K562 (cell line): ENCODE measurements around the gene NENF. TPM values are rescaled to one million over a fixed set of nuclear protein-coding genes. Genes with fewer than 3 reads are reported as not detected.
"Not testable (repeated sequence)": the region's sequence is repeated elsewhere in the genome, so short reads cannot be mapped to it uniquely, and the experiment has no call there.

ENCODE experiments used
- ATAC-seq: fragments of 200-7000 bp; cut with Tn5 transposase; 3 replicates; pipeline ENCODE4 v1.9.1; 2020; ENCODE audit warnings: moderate library complexity
- BruUV-seq: library from RNA; stranded (reverse); fragments of 400-500 nt; replicated peaks from 2 replicates; lab custom pipeline; 2021; lab: Mats Ljungman, UMichigan
- CTCF ChIA-PET: fragments of 300-600 bp; formaldehyde crosslinking; extraction: SDS; loops from one replicate; lab custom pipeline; 2021; ENCODE audit warnings: low intra/inter-chr PET ratio; lab: Yijun Ruan, JAX
- POLR2A ChIA-PET: fragments of 300-600, 350-650 bp; sonication (Branson Sonifier 250); formaldehyde crosslinking; extraction: SDS; loops from one replicate; lab custom pipeline; 2021; ENCODE audit warnings: antibody characterized with exemption, inconsistent platforms; lab: Yijun Ruan, JAX
- DNase-seq, 4 experiments: peaks; one replicate each; pipeline versions ENCODE4 v3.0.0 to v3.0.0-alpha.2; 2011 to 2018; ENCODE audit warnings: low spot score in 3 of 4, mixed read lengths in 3 of 4; ENCODE audit errors: extremely low read depth in 1 of 4
- FAIRE-seq: peaks from 2 replicates; lab custom pipeline; 2011; peaks lifted over from hg19 to GRCh38; lab: Jason Lieb, UNC
- H2AFZ ChIP-seq: 2 replicates; pipeline ENCODE4 v1.6.0; 2011; ENCODE audit warnings: low read depth, low read length, control low read depth, inconsistent platforms
- H3K27ac ChIP-seq: fragments of 200-600 bp; 3 replicates; pipeline ENCODE4 v1.8.0; 2011; ENCODE audit warnings: low read depth, mild to moderate bottlenecking, control low read depth, inconsistent platforms, low read length, moderate library complexity, mixed read lengths; ENCODE audit errors: extremely low read depth
- H3K27me3 ChIP-seq, 2 experiments: fragments of 300-600 bp in 1 of 2; 2 replicates in 1 of 2; 3 replicates in 1 of 2; pipeline versions ENCODE4 v1.6.0 to v1.8.0; 2011; ENCODE audit warnings: inconsistent platforms in 2 of 2, low read length in 2 of 2, mild to moderate bottlenecking in 1 of 2, mixed read lengths in 1 of 2, moderate library complexity in 1 of 2; ENCODE audit not compliant: control insufficient read depth in 2 of 2, insufficient read depth in 2 of 2
- H3K36me3 ChIP-seq: fragments of 300-600 bp; 3 replicates; pipeline ENCODE4 v1.8.0; 2011; ENCODE audit warnings: mild to moderate bottlenecking, low read length, inconsistent platforms; ENCODE audit not compliant: control insufficient read depth, insufficient read depth
- H3K4me1 ChIP-seq, 2 experiments: fragments of 200-600 bp in 1 of 2; replicated peaks in 1 of 2; 2 replicates in 1 of 2; 3 replicates in 1 of 2; pipeline versions ENCODE4 v1.5.1 to v1.8.0; 2011; ENCODE audit warnings: inconsistent platforms in 2 of 2, low read length in 2 of 2, mild to moderate bottlenecking in 1 of 2, mixed read lengths in 1 of 2, moderate library complexity in 1 of 2; ENCODE audit not compliant: control insufficient read depth in 2 of 2, insufficient read depth in 2 of 2
- H3K4me2 ChIP-seq: 2 replicates; pipeline ENCODE4 v1.6.1; 2011; ENCODE audit warnings: low read length, control low read depth, inconsistent platforms, mixed read lengths; ENCODE audit not compliant: insufficient read depth
- H3K4me3 ChIP-seq: fragments of 200-600 bp; sonication (generic), shearing (Covaris generic); 2 replicates; pipeline ENCODE4 v1.5.1; 2016; ENCODE audit warnings: control low read depth, inconsistent platforms
- H3K79me2 ChIP-seq: fragments of 200-600 bp; 3 replicates; pipeline ENCODE4 v1.8.0; 2011; ENCODE audit warnings: low read length, inconsistent platforms; ENCODE audit not compliant: control insufficient read depth, insufficient read depth
- H3K9ac ChIP-seq, 2 experiments: 2 replicates each; pipeline versions ENCODE4 v1.6.0 to v1.6.1; 2011; ENCODE audit warnings: low read depth in 2 of 2, low read length in 2 of 2, control low read depth in 1 of 2, inconsistent platforms in 1 of 2, mild to moderate bottlenecking in 1 of 2, mixed read lengths in 1 of 2; ENCODE audit not compliant: insufficient read depth in 1 of 2
- H3K9me1 ChIP-seq: one replicate; pipeline ENCODE4 v1.6.0; 2011; ENCODE audit warnings: inconsistent platforms, mild to moderate bottlenecking, low read length, moderate library complexity; ENCODE audit not compliant: control insufficient read depth, insufficient read depth
- H3K9me3 ChIP-seq: replicated peaks from 2 replicates; pipeline ENCODE4 v1.5.1; 2011; ENCODE audit warnings: low read depth, low read length, inconsistent platforms; ENCODE audit not compliant: control insufficient read depth, insufficient read depth
- H4K20me1 ChIP-seq: replicated peaks from 2 replicates; pipeline ENCODE4 v1.6.1; 2011; ENCODE audit warnings: low read length, inconsistent platforms, mixed read lengths; ENCODE audit not compliant: control insufficient read depth, insufficient read depth
- BCOR ChIP-seq: fragments of 450-650 bp; IDR thresholded peaks from 2 replicates; pipeline ENCODE4 v1.6.1; 2016
- COPS2 ChIP-seq: fragments of 450-650 bp; conservative IDR thresholded peaks from 2 replicates; pipeline ENCODE4 v1.6.1; 2016; ENCODE audit warnings: mild to moderate bottlenecking, moderate library complexity
- KDM1A ChIP-seq, 2 experiments: fragments of 450-650 bp; IDR thresholded peaks; 2 replicates each; pipeline ENCODE4 v1.6.1; 2016; ENCODE audit warnings: mild to moderate bottlenecking in 2 of 2
- ZNF146 ChIP-seq: IDR thresholded peaks from one replicate; pipeline ENCODE4 v1.6.1; 2018; ENCODE audit warnings: missing compliant biosample characterization; ENCODE audit not compliant: unreplicated experiment
- WGBS: fragments of 100-300 bp; shearing (Covaris generic); methylation state at CpG from one replicate; pipeline ENCODE4 v1.1.6; 2016; ENCODE audit warnings: low coverage, mixed read lengths; ENCODE audit not compliant: insufficient coverage; ENCODE audit errors: missing lambda C conversion rate; 5-methylcytosine and 5-hydroxymethylcytosine counted together
- in situ Hi-C: fragments of 300-500 bp; cut with MboI; formaldehyde crosslinking; loops from 4 replicates; pipeline ENCODE4 v1.15.0; 2018; ENCODE audit warnings: inconsistent platforms, mixed read lengths
- intact Hi-C: fragments of 100-400 bp; cut with micrococcal nuclease; formaldehyde crosslinking; loops from 2 replicates; pipeline ENCODE4 v1.14.2; 2022
- polyA plus RNA-seq, 8 experiments: library from polyadenylated mRNA; depleted of rRNA in 4 of 8; stranded (reverse) in 5 of 8; unstranded in 3 of 8; fragments of >200 nt; fragmentation: Nextera tagmentation in 2 of 8; fragmentation: Illumina TruSeq in 1 of 8; extraction: Ambion mirVana in 2 of 8; extraction: Trizol in 1 of 8; gene quantifications; 2 replicates each; pipeline versions ENCODE4 v1.2.1 to v1.2.3, GENCODE V29; 2011 to 2014; ENCODE audit warnings: inconsistent platforms in 1 of 8, missing spikeins in 1 of 8
- total RNA-seq, 7 experiments: library from RNA; depleted of rRNA in 6 of 7; stranded (reverse); fragments of >200 nt in 6 of 7; fragmentation: Illumina TruSeq in 2 of 7; extraction: Trizol in 2 of 7; gene quantifications; 2 replicates each; pipeline versions ENCODE4 v1.2.1 to v1.2.3, GENCODE V29; 2011 to 2021; ENCODE audit warnings: low replicate concordance in 1 of 7
- TF ChIP-seq, protein P1 (sequence below), 2 experiments: fragments of 450-650 bp; formaldehyde crosslinking in 1 of 2; IDR thresholded peaks; 2 replicates each; pipeline versions ENCODE4 v1.4.0 to v1.6.1; 2014 to 2020; ENCODE audit warnings: mild to moderate bottlenecking in 2 of 2, borderline replicate concordance in 1 of 2, low read depth in 1 of 2

The NENF gene
- total and polyA plus RNA-seq, 9 of the 15 experiments (the other 6 are each of a cell fraction or from before 2014, with no cell fraction given) = 6.1 to 100 (median 72.8) TPM

DNA sequence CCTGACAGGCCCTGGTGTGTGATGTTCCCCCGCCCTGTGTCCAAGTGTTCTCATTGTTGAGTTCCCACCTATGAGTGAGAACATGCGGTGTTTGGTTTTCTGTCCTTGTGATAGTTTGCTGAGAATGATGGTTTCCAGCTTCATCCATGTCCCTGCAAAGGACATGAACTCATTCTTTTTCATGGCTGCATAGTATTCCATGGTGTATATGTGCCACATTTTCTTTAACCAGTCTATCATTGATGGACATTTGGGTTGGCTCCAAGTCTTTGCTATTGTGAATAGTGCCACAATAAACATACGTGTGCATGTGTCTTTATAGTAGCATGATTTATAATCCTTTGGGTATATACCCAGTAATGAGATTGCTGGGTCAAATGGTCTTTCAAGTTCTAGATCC, 43.1 kb downstream of the NENF start:
- CTCF ChIA-PET, BruUV-seq, H4K20me1 ChIP-seq, H2AFZ ChIP-seq, H3K4me3 ChIP-seq: not testable (repeated sequence)
- intact Hi-C loops = loop anchor here (2.0 to 10.0 kb wide), 5 partner anchors 66 to 439 kb away; no protein-coding TSS in a partner anchor
- H3K27me3 ChIP-seq = peaks cover 16 to 44% of the 10 kb centered on the region in 2 experiments; a peak in 4 of 5 replicates
- peak in 1 of 2 experiments; percentile 44; a peak in 1 of 4 replicates for TF ChIP-seq KDM1A (IDR thresholded peaks at IDR 0.05)
- peak; percentile 75 for TF ChIP-seq BCOR
- peak; percentile 86 for TF ChIP-seq ZNF146 (CRISPR knock-in tag)
- TF ChIP-seq, all 486 proteins: peak for 3; not testable (repeated sequence) for 483
- H3K36me3 ChIP-seq, H3K27ac ChIP-seq, H3K9me1 ChIP-seq, H3K4me2 ChIP-seq, H3K9me3 ChIP-seq, H3K9ac ChIP-seq, ATAC-seq, H3K79me2 ChIP-seq, POLR2A ChIA-PET, DNase-seq, FAIRE-seq: not testable (repeated sequence)
- in situ Hi-C loops = loop anchor here (5.0 kb wide), 1 partner anchor 121 kb away; no protein-coding TSS in a partner anchor
- H3K4me1 ChIP-seq = peaks cover 3 to 12% of the 10 kb centered on the region in 2 experiments; a peak in 4 of 5 replicates
- 25% methylated on average over 3 of the region's 3 CpGs for WGBS

DNA sequence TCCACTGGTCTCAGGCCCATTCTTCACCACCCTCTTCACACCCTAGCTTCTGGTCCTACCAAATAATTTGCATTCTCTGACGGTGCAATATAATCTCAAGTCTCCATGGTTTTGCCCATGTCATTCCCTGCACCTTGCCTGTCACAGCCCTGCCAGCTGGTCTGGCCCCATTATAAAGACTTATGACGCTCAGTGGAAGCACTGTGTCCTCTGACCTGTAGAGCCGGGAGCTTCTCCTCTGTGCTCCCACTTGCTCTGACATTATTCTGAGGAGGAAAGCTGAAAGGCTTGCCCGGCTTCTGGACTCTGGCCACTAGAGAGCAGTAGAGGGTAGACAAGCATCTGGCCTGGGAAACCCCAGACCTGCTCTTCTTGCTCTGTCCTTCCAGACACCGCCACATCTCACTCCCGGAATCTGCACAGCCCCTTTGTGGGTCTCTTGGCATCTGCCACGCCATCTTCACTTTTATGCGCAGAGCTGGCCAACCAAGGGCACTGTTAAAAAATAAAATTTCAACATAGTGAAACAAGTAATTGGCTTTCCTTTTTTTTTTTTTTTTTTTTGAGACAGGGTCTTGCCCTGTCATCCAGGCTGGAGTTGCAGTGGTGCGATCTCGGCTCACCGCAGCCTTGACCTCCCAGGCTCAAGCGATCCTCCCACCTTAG, 44.4 kb downstream of the NENF start:
- no peak overlapping the region for H3K4me3 ChIP-seq
- DNase-seq (peak; percentile 88 to 93 (median 91)), ATAC-seq (peak; percentile 97), FAIRE-seq (peak; percentile 93)
- H3K9ac ChIP-seq = no peak overlapping the region
- intact Hi-C loops (loop anchor here (1.0 to 10.0 kb wide), 8 partner anchors 65 to 518 kb away; no protein-coding TSS in a partner anchor), in situ Hi-C loops (loop anchor here (5.0 kb wide), 1 partner anchor 120 kb away; no protein-coding TSS in a partner anchor)
- ChIA-PET CTCF (interaction anchor here (0.6 to 1.6 kb wide), 8 partner anchors 153 to 519 kb away, joined by 3 to 10 read pairs (median 4); no protein-coding TSS in a partner anchor), POLR2A (interaction anchor here (0.6 to 4.1 kb wide), 9 partner anchors 11 to 384 kb away, joined by 3 to 39 read pairs (median 4); partner anchors contain the start of gene ATF3)
- no peaks in the 10 kb centered on the region; the same call in 1 of the 2 replicates for H4K20me1 ChIP-seq
- no peaks in the 10 kb centered on the region for H3K79me2 ChIP-seq
- H2AFZ ChIP-seq = no peak overlapping the region
- H3K9me3 ChIP-seq = no peaks in the 10 kb centered on the region
- WGBS = 11% methylated on average over 12 of the region's 12 CpGs
- H3K4me1 ChIP-seq = peaks cover 3 to 12% of the 10 kb centered on the region in 2 experiments; a peak in 4 of 5 replicates
- H3K9me1 ChIP-seq = no peaks in the 10 kb centered on the region
- no peaks in the 10 kb centered on the region for H3K36me3 ChIP-seq
- no peak overlapping the region for H3K4me2 ChIP-seq
- no peak overlapping the region for H3K27ac ChIP-seq
- no TSS peak for BruUV-seq
- H3K27me3 ChIP-seq = peaks cover 11 to 42% of the 10 kb centered on the region in 2 experiments; a peak in 4 of 5 replicates
- TF ChIP-seq COPS2 = no peak
- TF ChIP-seq, protein P1, sequence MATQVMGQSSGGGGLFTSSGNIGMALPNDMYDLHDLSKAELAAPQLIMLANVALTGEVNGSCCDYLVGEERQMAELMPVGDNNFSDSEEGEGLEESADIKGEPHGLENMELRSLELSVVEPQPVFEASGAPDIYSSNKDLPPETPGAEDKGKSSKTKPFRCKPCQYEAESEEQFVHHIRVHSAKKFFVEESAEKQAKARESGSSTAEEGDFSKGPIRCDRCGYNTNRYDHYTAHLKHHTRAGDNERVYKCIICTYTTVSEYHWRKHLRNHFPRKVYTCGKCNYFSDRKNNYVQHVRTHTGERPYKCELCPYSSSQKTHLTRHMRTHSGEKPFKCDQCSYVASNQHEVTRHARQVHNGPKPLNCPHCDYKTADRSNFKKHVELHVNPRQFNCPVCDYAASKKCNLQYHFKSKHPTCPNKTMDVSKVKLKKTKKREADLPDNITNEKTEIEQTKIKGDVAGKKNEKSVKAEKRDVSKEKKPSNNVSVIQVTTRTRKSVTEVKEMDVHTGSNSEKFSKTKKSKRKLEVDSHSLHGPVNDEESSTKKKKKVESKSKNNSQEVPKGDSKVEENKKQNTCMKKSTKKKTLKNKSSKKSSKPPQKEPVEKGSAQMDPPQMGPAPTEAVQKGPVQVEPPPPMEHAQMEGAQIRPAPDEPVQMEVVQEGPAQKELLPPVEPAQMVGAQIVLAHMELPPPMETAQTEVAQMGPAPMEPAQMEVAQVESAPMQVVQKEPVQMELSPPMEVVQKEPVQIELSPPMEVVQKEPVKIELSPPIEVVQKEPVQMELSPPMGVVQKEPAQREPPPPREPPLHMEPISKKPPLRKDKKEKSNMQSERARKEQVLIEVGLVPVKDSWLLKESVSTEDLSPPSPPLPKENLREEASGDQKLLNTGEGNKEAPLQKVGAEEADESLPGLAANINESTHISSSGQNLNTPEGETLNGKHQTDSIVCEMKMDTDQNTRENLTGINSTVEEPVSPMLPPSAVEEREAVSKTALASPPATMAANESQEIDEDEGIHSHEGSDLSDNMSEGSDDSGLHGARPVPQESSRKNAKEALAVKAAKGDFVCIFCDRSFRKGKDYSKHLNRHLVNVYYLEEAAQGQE (IDR thresholded peaks at IDR 0.05; ENCODE audit: borderline replicate concordance) = peak; percentile 90
- TF ChIP-seq, protein P1 (CRISPR knock-in tag; IDR thresholded peaks at IDR 0.05; ENCODE audit: low read depth) = no peak
